ENCODE measurements around the gene SYNE4.
"Not testable (repeated sequence)": the region's sequence is repeated elsewhere in the genome, so short reads cannot be mapped to it uniquely, and the experiment has no call there.

Gene SYNE4

GRCh38 chr19:35963514-35963913 lies 45.1 kb downstream of the SYNE4 start:
- H3K4me3 ChIP-seq (ENCODE audit: low read depth, low read length) = no peak overlapping the region
- peak; percentile 46 for DNase-seq (ENCODE audit: low read depth)
- no peak for TF ChIP-seq CTCF (IDR thresholded peaks at IDR 0.05; ENCODE audit: low read depth, low read length)
- 0 out of 2 replicates have a peak, but pooled peaks have one; percentile 50 for TF ChIP-seq MAX (IDR thresholded peaks at IDR 0.05; ENCODE audit: low read depth, low read length)

GRCh38 chr19:35960432-35960972 lies 48.1 kb downstream of the SYNE4 start:
- DNase-seq (ENCODE audit: low read depth) = no peak
- TF ChIP-seq MYC (IDR thresholded peaks at IDR 0.05; ENCODE audit: low read depth, low read length) (no peak), POLR2A (IDR thresholded peaks at IDR 0.05; ENCODE audit: extremely low read depth, insufficient read length) (no peak), MAX (IDR thresholded peaks at IDR 0.05; ENCODE audit: low read depth, low read length) (no peak), CTCF (IDR thresholded peaks at IDR 0.05; ENCODE audit: low read depth, low read length) (no peak)

GRCh38 chr19:35959968-35960320 lies 48.7 kb downstream of the SYNE4 start:
- TF ChIP-seq POLR2A (IDR thresholded peaks at IDR 0.05; ENCODE audit: extremely low read depth, insufficient read length) (no peak), CTCF (IDR thresholded peaks at IDR 0.05; ENCODE audit: low read depth, low read length) (no peak), MAX (IDR thresholded peaks at IDR 0.05; ENCODE audit: low read depth, low read length) (no peak), MYC (IDR thresholded peaks at IDR 0.05; ENCODE audit: low read depth, low read length) (no peak)
- no peak for DNase-seq (ENCODE audit: low read depth)
- no peak overlapping the region for H3K4me3 ChIP-seq (ENCODE audit: low read depth, low read length)

More at GRCh38 chr19:35960432-35960972, 48.1 kb downstream of the SYNE4 start:
- no peak overlapping the region for H3K4me3 ChIP-seq (ENCODE audit: low read depth, low read length)

- no peak for DNase-seq (ENCODE audit: low read depth)
- H3K4me3 ChIP-seq (ENCODE audit: low read depth, low read length) = no peak overlapping the region
- no peak for TF ChIP-seq MYC (IDR thresholded peaks at IDR 0.05; ENCODE audit: low read depth, low read length)
- no peak for TF ChIP-seq POLR2A (IDR thresholded peaks at IDR 0.05; ENCODE audit: extremely low read depth, insufficient read length)
- no peak for TF ChIP-seq CTCF (IDR thresholded peaks at IDR 0.05; ENCODE audit: low read depth, low read length)
- no peak for TF ChIP-seq MAX (IDR thresholded peaks at IDR 0.05; ENCODE audit: low read depth, low read length)
Measured at GRCh38 chr19:35959040-35959967, 49.3 kb downstream of the SYNE4 start.

GRCh38 chr19:35958660-35959039 lies 50.0 kb downstream of the SYNE4 start:
- no peak overlapping the region for H3K4me3 ChIP-seq (ENCODE audit: low read depth, low read length)
- no peak for DNase-seq (ENCODE audit: low read depth)
- TF ChIP-seq MYC (IDR thresholded peaks at IDR 0.05; ENCODE audit: low read depth, low read length) = no peak
- no peak for TF ChIP-seq CTCF (IDR thresholded peaks at IDR 0.05; ENCODE audit: low read depth, low read length)
- TF ChIP-seq POLR2A (IDR thresholded peaks at IDR 0.05; ENCODE audit: extremely low read depth, insufficient read length) = no peak
- TF ChIP-seq MAX (IDR thresholded peaks at IDR 0.05; ENCODE audit: low read depth, low read length) = no peak

- DNase-seq (ENCODE audit: low read depth); H3K4me3 ChIP-seq (ENCODE audit: low read depth, low read length): not testable (repeated sequence)
Measured at GRCh38 chr19:35957411-35957810, 51.2 kb downstream of the SYNE4 start.

Measured in NB4 (cell line).